Psoas muscle (tissue), 8 donors: Measurements from ENCODE around the gene COL4A2. TPM values are rescaled to one million over a fixed set of nuclear protein-coding genes. Genes with fewer than 3 reads are reported as not detected.

Experiments used
- ATAC-seq, 4 donors: fragments of 200-7000 bp; cut with Tn5 transposase; one replicate each; pipeline ENCODE4 v1.9.1; 2020; ENCODE audit warnings: moderate library complexity in 3 of 4, mild to moderate bottlenecking in 2 of 4
- DNase-seq, 2 donors: peaks; one replicate each; pipeline ENCODE4 v3.0.0-alpha.2; 2020
- H3K27ac ChIP-seq: fragments of 200-600 bp; one replicate; pipeline ENCODE4 v1.8.0; 2022
- H3K27me3 ChIP-seq, 3 donors: fragments of 200-600 bp in 1 of 3; one replicate each; pipeline versions ENCODE4 v1.6.1 to v1.8.0; 2013 to 2022; ENCODE audit warnings: low read length in 2 of 3, mild to moderate bottlenecking in 2 of 3, moderate library complexity in 1 of 3; ENCODE audit not compliant: insufficient read depth in 3 of 3
- H3K36me3 ChIP-seq, 2 donors: fragments of 200-600 bp in 1 of 2; one replicate each; pipeline versions ENCODE4 v1.6.1 to v1.8.0; 2013 to 2022; ENCODE audit warnings: low read depth in 1 of 2, mild to moderate bottlenecking in 1 of 2, moderate library complexity in 1 of 2; ENCODE audit not compliant: insufficient read depth in 1 of 2
- H3K4me1 ChIP-seq: fragments of 200-600 bp; one replicate; pipeline ENCODE4 v1.8.0; 2022
- H3K4me3 ChIP-seq: fragments of 200-600 bp; one replicate; pipeline ENCODE4 v1.8.0; 2022; ENCODE audit warnings: mild to moderate bottlenecking
- H3K9me3 ChIP-seq: fragments of 200-600 bp; one replicate; pipeline ENCODE4 v1.8.0; 2022
- CTCF ChIP-seq: fragments of 200-600 bp; IDR thresholded peaks from one replicate; pipeline ENCODE4 v1.8.0; 2022; ENCODE audit warnings: antibody characterized with exemption
- whole genome bisulfite sequencing, 3 donors: extraction: QIAGEN DNeasy Blood & Tissue Kit; methylation state at CpG; one replicate each; pipeline versions ENCODE4 v1.1.6 to v1.1.7; 2013; 5-methylcytosine and 5-hydroxymethylcytosine counted together
- intact Hi-C, 2 donors: fragments of 100-400 bp; cut with DNase I; formaldehyde crosslinking; loops; one replicate each; pipeline versions ENCODE4 v1.11.0 to v1.14.2; 2022
- polyA plus RNA-seq, 3 donors: library from polyadenylated mRNA; stranded (reverse); fragments of 200-250 nt; gene quantifications; one replicate each; pipeline ENCODE4 v1.2.3, GENCODE V29; 2013
- total RNA-seq, 4 donors: library from RNA; stranded (reverse); fragmentation: NEBNext Ultra II Directional in 2 of 4; extraction: Animal tissue kit (Norgen Biotek cat#: 25700) in 2 of 4; gene quantifications; one replicate each; pipeline versions ENCODE4 v1.2.1 to v1.2.4, GENCODE V29; 2021 to 2023
- donor health status: healthy with polysubstance abuse.
- donor health status: DM: no; HTN: no; CAD: no; lungs with moderate emphysema.
- donor health status: Bipolar disorder and iron deficiency.
- donor health status: healthy.
- donor health status: DM: yes; HTN: yes; CAD: no.
- donor health status: DM: no; HTN: no; CAD: no.
- donor health status: DM: no; HTN: no; CAD: no.
- donor health status: DM: yes; HTN: yes; CAD: no.

The COL4A2 gene
- total and polyA plus RNA-seq, 7 donors = 25.8 to 84.5 (median 57.8) TPM

GRCh38 chr13:110539894-110540293, 232.8 kb downstream of the COL4A2 start:
- no peak for TF ChIP-seq CTCF
- peak in 3 of 4 donors; percentile 24 to 69 (median 25) for ATAC-seq
- Histone ChIP-seq H3K27me3 (no peaks in the 10 kb centered on the region), H3K4me1 (peaks cover 3% of the 10 kb centered on the region), H3K4me3 (no peak overlapping the region), H3K36me3 (no peaks in the 10 kb centered on the region), H3K9me3 (peaks cover 6% of the 10 kb centered on the region), H3K27ac (no peak overlapping the region)
- 71 to 74% (median 74%) methylated on average over 5 of the region's 5 CpGs for WGBS, 3 donors
- intact Hi-C loops = no loop called here
- no peak for DNase-seq

- TF ChIP-seq CTCF = no peak
- peak overlapping the region; percentile 50 for H3K27ac ChIP-seq
- ATAC-seq (peak in 3 of 4 donors; percentile 7 to 30 (median 14)), DNase-seq (no peak)
- peaks cover 3% of the 10 kb centered on the region for H3K4me1 ChIP-seq
- H3K9me3 ChIP-seq = peaks cover 6% of the 10 kb centered on the region
- intact Hi-C loops = no loop called here
- no peaks in the 10 kb centered on the region for H3K36me3 ChIP-seq
- H3K4me3 ChIP-seq = no peak overlapping the region
- 66 to 78% (median 67%) methylated on average over 15 of the region's 15 CpGs for WGBS, 3 donors
- no peaks in the 10 kb centered on the region for H3K27me3 ChIP-seq
These were observed 233.9 kb downstream of the COL4A2 start for GRCh38 chr13:110540871-110541525.

- no peaks in the 10 kb centered on the region for H3K27me3 ChIP-seq
- TF ChIP-seq CTCF = no peak
- ATAC-seq = peak in 3 of 4 donors; percentile 23 to 33 (median 32)
- intact Hi-C loops = no loop called here
- no peaks in the 10 kb centered on the region for H3K36me3 ChIP-seq
- no peak overlapping the region for H3K4me3 ChIP-seq
- no peak for DNase-seq
- H3K9me3 ChIP-seq = peaks cover 6% of the 10 kb centered on the region
- peaks cover 3% of the 10 kb centered on the region for H3K4me1 ChIP-seq
- 21 to 38% (median 37%) methylated on average over 4 of the region's 4 CpGs for WGBS, 3 donors
- peak overlapping the region; percentile 50 for H3K27ac ChIP-seq
These were observed 234.4 kb downstream of the COL4A2 start for GRCh38 chr13:110541526-110541920.

- intact Hi-C loops = no loop called here
- no peak for TF ChIP-seq CTCF
- peaks cover 6% of the 10 kb centered on the region for H3K9me3 ChIP-seq
- H3K27ac ChIP-seq = no peak overlapping the region
- H3K27me3 ChIP-seq = no peaks in the 10 kb centered on the region
- no peak overlapping the region for H3K4me3 ChIP-seq
- H3K4me1 ChIP-seq = peaks cover 3% of the 10 kb centered on the region
- H3K36me3 ChIP-seq = no peaks in the 10 kb centered on the region
- ATAC-seq (no peak), DNase-seq (no peak)
- WGBS, 3 donors = 78 to 87% (median 81%) methylated on average over 6 of the region's 6 CpGs
These were observed 235.2 kb downstream of the COL4A2 start for GRCh38 chr13:110542169-110542796.
